HG03378 (cell line): Measurements from ENCODE around the gene FKBP9.
"Not testable (repeated sequence)": the region's sequence is repeated elsewhere in the genome, so short reads cannot be mapped to it uniquely, and the experiment has no call there.

Experiments
- ATAC-seq: cut with Tn5 transposase; IDR thresholded peaks from one replicate; pipeline ENCODE4 v1.9.1; 2021; ENCODE audit warnings: mild to moderate bottlenecking, moderate library complexity; ENCODE audit not compliant: unreplicated experiment

Gene FKBP9

DNA sequence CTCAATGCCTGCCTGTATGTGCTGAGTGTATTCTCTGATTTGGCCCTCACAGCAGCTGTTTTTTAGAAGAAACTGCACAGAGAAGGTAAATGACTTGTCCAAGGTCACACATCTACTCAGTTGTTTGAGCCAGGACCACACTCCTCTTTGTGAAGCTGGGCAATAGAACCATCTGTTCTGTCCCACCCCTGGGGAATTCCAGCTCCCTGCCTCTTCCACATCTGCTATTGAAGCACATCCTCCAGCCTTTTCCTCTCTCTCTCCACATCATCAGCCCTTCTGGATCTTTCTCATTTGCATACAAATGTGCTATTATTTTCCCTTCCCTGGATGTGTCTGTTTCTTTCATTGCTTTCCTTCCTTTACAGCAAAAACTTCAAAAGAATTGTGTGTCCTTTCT is 45.9 kb downstream of the FKBP9 start:
- not testable (repeated sequence) for ATAC-seq

DNA sequence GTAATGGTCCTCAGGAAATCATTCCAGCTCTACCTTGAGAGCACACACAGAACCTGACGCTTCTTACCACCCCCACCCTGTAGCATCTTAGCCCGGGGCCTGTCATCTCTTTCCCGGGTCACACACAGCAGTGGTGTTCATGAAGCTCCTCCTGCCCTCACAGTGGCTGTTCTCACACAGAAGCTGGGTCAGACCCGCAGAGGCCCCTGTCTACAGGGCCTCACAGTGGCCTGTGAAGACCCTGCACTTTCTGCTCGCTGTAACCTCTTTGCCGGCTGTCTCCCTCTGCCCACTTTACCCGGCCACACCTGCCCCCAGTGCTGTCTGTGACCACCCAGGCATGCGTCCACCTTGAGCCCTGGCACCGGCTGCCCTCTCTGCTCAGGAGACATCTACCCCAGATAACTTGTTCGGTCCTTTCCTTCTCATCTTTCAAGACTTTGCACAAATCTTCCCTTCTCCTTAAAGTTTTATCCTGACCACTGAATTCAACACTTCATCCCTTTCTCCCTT is 46.9 kb downstream of the FKBP9 start:
- ATAC-seq: not testable (repeated sequence)

GRCh38 chr7:33005193-33005592 is 48.0 kb downstream of the FKBP9 start:
- not testable (repeated sequence) for ATAC-seq

- not testable (repeated sequence) for ATAC-seq
Measured at GRCh38 chr7:33005690-33006089, 48.5 kb downstream of the FKBP9 start.

- ATAC-seq: no peak
Measured at GRCh38 chr7:33009734-33010133, 52.5 kb downstream of the FKBP9 start.

DNA sequence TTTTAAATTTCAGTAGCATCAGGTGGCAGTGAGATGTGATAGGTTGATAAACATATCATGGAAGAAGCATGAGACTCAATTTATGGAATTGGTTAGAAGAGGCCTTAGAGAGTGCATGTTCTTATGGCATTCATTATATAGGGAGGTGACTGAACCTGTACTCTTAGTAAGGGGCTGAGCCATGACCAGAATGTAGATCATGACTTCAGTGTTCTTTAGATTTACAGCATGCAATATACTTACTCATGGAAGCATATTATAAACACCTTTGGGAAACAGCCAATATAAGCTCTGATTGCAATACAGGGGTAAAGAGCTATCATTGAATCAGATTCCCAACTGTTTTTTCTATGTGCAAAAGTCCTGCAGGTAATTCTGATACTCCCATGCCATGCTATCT is 55.1 kb downstream of the FKBP9 start:
- ATAC-seq: no peak

GRCh38 chr7:33024189-33024757 is 67.0 kb downstream of the FKBP9 start:
- ATAC-seq: no peak

- ATAC-seq: no peak
Measured at GRCh38 chr7:33035776-33036175, 78.5 kb downstream of the FKBP9 start.

DNA sequence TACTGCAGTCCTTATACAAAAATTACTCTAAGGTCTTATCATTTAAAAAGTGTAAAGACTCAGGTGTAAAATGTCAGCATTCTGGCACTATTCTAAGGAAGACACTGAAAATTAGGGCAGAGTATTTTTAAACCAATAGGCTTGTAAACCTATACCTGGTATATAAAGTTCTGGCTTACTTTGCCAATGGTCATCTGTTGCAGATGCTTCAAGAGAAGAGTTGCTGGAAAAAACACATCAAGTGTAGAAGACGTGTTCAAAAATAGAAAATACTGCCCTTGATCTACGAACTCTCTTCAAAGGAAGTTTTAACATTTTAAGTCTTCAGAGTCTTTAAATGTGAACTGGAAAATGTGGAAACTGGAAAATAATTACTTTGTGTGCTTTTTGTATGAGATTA is 81.4 kb downstream of the FKBP9 start:
- ATAC-seq: no peak

GRCh38 chr7:33039257-33039902 is 82.1 kb downstream of the FKBP9 start:
- ATAC-seq: peak; percentile 41

GRCh38 chr7:33039903-33040292 is 82.7 kb downstream of the FKBP9 start:
- no peak for ATAC-seq

DNA sequence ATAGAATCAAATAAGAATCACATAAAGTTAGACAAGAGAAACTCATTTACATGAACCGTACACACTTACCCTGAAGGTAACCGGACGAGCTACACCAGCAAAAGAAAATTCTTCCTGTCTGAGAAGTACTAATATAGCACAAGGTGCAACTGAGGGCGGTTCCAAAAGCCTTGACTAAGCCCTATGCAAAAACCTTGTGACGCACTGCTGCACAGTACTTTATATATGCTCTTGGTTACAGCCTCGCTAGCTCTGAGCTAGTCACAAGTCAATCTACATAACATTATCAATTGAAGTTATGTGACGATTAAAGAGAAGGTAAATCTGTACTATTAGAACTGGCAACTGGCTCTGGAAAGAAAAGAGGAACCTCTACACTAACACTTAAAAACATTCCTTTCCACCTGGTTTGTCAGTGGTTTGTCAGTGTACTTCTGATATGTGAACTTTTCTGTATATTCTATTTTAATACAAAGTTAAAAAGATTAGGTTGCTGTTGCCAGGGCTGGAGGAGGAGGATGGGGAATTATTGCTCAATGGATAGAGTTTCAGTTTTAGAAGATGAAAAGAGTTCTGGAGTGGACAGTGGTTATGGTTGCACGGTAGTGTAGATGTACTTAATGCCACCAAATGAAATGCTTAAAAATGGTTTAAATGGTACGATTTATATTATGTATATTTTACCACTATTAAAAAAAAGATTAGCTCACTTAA is 83.7 kb downstream of the FKBP9 start:
- ATAC-seq: peak; percentile 95

DNA sequence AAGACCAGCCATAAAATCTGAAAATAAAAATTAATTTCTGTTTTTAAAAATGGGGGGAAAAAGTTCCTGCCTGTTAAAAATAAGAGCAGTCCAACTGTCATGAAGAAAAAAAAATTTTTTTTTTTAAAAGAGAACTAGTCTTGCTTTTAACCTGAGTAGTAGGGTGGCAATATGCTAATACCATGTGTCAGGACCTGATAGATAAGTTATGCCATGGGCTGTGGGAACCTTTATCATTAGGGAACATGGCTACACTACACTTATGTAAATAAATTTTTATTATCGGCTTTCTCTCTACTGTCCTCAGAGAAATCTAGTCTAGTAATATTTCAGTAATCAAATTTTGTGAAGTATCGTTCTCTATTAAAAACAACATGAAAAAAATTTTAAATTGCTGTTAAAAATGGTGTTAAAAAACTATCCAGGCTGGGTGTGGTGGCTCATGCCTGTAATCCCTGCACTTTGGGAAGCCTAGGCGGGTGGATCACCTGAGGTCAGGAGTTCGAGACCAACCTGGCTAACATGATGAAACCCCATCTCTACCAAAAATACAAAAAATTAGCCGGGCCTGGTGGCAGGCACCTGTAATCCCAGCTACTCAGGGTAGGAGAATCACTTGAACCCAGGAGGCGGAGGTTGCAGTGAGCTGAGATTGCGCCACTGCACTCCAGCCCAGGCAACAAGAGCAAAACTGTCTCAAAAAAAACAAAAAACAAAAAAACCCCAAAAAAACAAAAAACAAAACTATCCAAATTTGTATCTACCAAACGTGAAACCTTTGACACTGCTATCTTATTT is 84.6 kb downstream of the FKBP9 start:
- no peak for ATAC-seq

- ATAC-seq: no peak
Measured at GRCh38 chr7:33043501-33044400, 86.5 kb downstream of the FKBP9 start.

- no peak for ATAC-seq
Measured at GRCh38 chr7:33044401-33044718, 87.1 kb downstream of the FKBP9 start.

DNA sequence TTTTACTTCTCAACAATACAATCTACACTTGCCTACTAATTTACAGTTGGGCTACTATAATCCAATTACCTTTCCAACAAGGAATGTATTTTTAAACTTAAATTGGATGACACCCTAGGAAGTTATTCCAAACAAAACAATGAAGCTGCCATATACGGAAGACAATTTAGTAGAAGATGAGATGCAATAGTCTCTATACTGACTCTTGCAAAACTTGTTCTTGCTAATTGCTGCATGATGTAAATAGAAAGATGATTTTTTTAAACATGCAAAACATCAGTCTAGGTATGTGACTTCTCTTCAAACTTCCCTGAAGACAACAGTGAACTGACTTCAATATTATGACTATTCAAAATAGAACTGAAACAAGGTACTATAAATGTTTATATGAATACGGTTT is 87.7 kb downstream of the FKBP9 start:
- no peak for ATAC-seq

- ATAC-seq: no peak
Measured at GRCh38 chr7:33048257-33048656, 91.0 kb downstream of the FKBP9 start.

DNA sequence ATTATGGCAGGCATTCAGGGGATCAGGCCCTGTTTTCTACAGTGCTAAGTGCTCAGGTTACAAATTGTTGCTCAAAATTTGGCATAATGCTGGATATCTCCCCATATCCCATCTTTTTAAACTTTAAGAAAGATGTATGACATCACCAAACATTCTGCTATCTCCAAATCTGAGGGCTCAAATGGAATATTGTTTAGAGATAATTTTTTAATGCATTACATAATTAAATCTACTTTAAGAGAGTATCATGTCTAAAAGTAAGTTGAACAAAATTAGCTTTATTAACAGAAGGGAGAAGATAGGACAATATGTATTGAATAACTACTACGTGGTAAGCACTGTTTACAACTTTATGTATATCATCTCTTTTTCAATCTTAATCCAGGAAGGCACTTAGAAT is 91.5 kb downstream of the FKBP9 start:
- ATAC-seq: no peak

GRCh38 chr7:33050535-33051318 is 93.5 kb downstream of the FKBP9 start:
- ATAC-seq: peak; percentile 53

- no peak for ATAC-seq
Measured at GRCh38 chr7:33053721-33054120, 96.5 kb downstream of the FKBP9 start.
